ENCODE measurements around the gene AGPAT4.
"Not testable (repeated sequence)": the region's sequence is repeated elsewhere in the genome, so short reads cannot be mapped to it uniquely, and the experiment has no call there.

AGPAT4 gene

DNA sequence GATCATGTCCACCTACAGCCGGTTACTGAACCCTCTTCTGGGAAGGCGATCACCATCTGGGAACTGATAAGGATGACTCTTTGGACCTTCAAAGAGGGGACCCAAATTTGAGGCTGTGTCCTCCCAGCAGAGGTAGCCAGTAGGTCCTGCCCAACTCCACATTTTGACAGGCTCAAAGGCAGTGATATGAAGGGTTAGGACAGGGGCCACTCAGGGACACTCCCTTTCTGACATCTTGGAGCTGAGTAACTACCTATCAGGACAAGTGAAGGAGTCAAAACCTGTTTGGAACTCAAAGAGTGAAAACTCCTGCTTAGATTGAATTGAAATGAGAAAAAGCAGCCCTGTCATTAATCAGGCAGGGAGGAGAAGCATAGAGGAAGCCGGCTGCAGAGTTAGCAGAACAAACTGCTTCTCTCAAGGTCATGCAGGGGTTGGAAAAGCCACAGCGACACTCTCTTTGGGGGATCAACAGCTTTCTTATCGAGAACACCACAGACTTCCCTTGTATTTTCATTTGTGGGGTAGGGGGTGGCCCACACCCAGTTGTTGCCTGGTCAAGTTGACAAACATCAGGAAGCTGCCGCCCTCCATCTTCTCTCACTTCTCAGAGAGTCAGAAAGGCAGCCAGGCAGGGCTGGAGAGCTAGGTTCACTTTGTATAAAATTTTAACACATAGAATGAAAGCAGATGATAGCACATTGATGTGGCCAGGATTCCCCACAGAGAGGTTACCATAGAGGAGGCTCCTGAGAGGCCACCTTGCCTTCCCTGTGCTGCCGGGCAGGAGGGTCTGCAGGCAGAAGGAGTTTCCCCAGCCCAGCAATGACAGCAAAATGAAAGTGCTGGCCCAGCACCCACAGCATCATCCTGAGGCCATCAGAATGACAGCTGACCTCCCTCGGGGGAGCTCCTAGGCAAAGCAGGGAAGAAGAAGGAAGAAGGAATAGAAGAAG, 47.6 kb downstream of the AGPAT4 start:
- DNase-seq, result no peak

DNA sequence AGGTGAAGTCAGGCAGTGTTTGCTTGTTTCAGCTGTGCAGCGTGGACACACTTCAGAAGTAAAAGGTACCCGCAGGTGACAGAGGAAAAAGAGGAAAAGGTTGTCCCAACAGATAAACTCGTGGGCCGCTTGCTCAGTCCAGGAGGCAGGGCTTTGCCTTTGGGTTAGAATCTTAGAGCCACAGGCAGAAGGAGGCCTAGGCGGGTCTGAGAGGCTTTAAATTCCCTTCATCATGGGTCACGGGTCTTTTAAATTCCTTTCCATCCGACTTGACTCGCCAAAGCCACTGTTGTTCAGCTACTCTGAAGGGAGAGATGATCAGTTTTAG, 48.2 kb downstream of the AGPAT4 start:
- no peak for DNase-seq

DNA sequence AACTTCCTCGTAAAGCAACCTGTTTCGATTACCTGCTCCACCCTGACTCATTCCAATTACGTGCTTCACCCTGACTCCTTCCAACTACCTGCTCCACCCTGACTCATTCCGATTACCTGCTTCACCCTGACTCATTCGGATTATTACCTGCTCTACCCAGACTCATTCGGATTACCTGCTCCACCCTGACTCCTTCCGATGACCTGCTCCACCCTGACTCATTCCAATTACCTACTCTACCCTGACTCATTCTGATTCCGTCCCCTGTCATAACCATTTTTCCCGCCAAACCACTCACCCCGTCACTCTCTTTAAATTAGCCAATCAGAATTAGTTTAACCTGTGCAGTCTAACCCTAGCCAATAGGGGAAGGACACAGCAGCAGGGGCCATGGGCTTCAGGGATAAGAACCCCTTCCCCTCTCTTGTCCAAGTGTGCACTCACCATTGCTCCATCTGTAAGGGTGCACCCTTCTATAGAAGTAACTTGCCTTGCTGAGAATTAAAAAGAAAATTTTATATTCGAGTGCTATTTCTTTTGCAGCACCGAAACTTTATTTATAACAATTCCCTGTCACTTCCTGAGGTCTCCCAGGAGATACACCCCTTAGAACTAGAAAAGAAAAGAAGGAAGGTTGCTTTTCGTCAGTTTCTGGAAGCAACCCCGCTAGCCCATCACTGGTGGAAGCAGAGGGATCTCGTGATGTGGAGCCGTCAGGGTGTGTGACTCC, 48.7 kb downstream of the AGPAT4 start:
- not testable (repeated sequence) for DNase-seq

DNA sequence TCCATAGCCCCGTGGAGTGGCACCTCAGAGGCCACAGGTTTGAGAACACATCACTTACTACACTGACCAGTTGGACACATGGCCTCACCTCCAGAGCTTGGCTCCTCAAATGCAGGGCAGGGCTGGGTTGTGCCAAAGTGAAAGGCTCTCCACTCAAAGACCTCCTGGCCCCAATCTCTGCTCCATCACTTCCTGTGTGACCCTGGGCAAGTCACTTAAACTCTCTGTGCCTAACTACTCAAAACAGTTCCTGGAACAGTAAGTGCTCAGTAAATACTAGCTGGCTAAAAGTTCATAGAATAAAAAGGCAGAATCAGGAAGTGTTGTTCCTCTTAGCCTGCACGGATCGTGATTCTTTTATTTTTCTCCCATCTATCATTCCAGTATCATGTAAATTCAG, 50.2 kb downstream of the AGPAT4 start:
- DNase-seq, result no peak

DNA sequence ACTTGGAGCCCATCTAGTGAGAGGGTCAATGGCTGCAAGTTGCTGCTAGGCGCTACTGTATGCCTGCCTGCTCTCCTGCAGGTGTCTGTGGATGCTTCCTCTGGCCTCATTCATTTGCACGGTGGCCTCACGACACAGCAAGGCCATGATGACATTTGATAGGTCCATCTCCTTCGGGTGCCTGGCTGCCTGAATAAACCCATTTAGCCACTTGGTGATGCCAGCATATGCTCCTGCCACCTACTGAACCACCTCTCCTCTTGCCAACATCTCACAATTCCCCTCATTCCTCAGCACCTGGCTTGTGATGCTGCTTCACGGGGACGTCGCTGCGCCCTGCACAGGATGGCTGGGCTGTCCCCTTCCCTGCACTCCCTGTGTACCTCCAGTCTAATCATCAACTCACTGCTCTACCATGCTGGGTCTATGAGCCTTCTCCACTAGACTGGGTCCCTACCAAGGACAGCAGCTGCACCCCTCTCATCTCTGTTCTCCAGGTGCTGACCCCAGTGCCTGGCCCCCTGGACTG, 51.1 kb downstream of the AGPAT4 start:
- DNase-seq, result no peak

DNA sequence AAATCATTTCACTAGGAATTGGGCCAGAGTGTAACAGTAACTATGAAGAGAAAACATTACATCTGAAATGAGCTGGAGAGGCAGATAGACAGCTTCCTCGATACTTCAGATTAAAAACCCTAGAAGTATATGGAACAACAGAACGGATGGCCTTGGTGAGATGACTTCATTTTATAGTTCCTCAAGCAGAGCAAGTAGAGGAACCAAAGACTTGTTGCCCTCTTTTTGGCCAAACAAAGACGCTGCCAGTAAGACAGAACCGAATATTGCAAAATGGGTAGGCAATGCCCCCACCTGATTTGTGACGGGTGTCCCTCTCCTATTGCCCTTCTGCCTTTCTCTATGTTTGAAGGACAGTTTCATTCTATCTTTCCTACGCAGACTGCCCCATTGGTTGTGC, 53.5 kb downstream of the AGPAT4 start:
- no peak for DNase-seq

DNA sequence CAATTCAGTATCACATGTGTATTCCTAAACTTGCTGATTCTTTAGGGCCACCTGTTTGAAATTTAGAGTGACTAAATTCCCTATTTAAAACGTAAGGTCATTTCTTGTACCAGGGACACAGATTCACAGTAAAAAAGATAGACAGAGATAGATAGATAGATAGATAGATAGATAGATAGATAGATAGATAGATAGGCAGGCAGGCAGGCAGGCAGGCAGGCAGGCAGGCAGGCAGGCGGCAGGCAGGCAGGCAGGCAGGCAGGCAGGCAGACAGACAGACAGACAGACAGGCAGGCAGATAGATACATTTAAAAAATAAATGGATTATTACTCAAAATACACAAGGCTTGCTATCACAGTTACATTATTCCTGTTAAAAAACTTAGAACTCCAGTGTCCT, 54.2 kb downstream of the AGPAT4 start:
- DNase-seq, result no peak

DNA sequence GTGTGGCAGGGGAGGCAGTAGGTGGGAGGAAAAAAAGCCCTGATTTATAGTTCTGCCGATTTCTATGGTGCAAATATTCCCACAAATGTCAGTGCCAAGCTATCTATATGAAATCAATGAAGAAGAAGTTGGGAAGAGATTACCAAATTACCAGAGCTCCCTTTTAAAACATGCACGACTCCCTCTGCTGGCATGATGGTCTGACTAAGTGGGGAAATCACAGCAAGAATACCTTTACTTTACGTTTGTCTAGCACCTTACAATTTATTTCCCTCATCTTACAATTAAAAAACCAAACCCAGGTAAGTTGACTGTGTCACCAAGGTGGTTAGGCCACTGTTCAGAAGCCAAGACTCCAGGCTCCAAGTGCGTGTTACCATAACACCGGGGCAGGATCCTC, 55.6 kb downstream of the AGPAT4 start:
- no peak for DNase-seq

DNA sequence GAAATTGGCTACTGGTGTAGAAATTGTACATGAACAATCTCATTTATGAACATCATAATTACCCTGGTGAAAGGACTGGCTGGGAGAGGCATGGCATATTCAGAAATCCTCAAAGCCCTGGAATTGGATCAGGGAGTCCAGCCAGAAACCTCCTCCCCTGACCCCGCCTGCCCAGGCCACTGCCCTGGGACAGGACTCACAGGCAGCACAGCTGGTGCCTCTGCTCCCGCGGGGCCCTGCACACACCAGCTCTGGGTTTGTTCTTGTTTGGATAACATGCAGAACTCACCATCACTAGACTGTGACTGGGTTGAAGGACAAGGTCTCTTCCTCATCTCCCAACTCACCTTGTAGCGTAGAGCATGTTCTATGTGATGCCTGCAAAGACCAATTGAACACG, 56.2 kb downstream of the AGPAT4 start:
- DNase-seq, result no peak

DNA sequence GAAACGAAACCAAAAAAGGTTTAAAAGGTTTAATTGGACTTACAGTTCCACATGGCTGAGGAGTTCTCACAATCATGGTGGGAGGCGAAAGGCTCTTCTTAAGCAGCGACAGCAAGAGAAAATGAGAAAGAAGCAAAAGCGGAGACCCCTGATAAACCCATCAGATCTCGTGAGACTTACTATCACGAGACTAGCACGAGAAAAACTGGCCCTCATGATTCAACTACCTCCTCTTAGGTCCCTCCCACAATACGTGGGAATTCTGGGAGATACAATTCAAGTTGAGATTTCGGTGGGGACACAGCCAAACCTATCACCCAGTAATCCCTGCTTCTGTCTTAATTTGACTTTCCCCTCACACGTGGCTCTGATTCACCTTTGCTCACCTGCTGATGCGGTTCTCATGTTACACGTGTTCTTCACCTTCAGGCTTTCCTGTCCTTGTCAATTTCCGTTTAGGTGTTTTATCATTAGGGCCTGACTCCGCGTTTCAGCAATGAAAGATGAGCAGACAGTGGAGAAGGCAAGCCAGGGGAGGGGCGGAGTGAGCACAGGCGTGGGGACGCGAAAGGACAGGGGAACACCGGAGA, 57.1 kb downstream of the AGPAT4 start:
- no peak for DNase-seq

DNA sequence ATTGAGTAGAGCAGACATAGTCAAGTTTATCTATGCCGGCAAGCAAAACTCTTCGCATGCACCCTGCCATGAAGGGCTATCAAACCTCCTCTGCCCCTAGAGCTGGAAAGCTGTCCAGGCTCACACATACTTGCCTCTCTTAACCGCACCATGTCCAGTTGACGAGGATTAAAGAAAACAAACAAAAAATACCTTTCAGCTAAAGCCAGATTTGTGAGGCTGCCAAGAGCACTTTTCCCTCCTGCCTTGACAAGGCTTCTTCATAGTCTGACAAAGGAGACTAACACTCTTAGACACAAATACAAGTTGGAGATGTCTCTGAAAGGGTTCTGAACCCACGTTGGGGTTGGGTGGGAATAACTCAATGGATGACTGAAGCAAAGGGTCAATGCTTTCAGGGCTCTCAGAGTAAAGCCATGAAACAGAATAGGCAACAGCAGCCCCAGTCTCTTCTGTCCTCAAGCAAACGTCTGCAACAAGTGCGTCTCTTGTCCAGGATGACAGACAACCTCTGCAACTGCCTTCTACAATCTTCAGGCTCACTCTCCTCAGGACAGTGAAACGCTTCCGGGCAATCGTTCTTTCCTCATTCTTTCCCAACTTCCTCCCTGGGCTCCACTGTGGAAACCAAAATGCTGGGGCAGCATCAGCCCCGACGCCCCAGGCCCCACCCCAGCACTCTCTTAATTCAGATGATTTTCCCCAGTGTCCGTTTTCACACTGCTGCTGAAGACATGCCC, 57.8 kb downstream of the AGPAT4 start:
- DNase-seq, result no peak

DNA sequence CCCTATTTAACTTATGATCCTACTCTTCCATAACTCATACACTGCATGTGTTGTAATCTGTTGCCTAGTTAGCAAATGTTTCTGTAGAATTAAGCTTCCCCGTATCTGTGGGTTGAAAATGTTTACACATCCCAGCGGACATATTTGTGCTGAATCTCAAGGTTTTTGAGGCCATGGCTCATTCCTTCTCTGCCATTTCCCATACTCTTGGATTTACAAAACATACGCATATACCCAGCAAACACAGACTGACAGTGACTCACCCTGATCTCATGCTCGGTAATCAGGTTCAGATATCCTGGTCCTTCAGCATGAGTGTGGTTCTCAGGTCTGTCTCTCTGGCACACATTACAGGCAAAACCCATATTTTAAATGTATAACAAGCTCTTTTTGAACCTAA, 58.7 kb downstream of the AGPAT4 start:
- DNase-seq, result no peak

DNA sequence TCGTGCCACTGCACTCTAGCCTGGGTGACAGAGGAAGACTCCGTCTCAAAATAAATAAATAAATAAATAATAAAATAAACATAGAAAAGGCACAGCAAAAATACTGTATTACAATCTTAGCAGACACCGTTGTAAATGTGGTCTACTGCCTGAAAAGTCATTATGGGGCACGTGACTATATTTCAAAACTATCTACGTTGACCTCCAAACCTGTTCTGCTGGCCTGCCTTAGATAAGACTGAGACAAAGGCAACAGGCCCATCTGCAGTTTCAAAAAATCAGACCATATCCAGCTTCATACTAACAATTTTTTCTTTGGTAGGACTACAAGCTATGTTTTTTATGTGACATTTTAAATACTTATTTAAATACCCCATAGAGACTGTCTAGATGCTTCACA, 59.1 kb downstream of the AGPAT4 start:
- no peak for DNase-seq

DNA sequence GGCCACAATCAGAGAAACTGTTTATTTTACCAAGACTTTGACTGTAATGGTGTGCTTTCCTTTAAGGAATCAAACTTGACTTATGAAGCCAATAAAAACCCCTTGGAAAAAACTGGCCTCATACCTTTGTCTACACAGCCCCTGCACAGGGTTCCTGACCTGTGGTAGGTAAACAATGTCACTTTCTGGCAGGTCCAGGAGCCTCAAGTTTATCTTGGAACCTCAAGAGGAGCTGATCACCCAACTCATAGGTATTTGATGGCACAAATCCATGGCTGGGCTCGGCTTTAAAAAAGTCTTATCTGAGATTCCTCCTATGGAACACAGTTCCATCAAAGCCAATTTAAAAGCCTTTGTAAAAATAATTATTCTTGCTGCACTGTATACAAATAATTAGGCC, 61.0 kb downstream of the AGPAT4 start:
- no peak for DNase-seq

DNA sequence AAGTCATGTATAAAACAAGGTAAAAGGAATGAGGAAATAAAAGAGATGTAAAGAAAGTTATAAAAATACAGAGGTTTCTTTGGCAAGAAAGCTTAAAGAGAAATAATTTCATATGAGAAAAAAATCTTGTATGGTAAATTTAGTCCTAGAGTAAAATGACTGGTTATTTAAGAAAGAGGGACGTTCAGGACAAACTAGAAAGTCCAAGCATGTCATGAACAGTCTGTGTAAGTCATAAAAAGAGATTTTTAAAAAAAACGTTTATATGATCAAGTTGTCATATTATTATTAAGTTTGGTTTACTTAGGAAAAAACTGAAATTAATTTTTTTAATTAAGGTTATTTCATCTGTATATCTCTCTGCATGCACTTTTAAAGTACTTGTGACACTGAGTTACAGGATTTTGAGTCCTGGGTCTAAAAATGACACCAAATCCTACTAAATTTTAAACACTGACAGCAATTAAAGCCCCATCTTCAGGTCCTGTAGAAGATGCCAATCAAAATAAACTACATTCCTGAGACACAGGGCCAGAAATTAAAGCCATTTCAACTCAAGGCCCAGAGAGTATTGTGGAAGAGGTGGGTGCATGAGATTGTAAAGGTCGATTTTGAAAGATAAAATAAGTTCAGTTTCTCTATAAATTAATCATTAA, 62.4 kb downstream of the AGPAT4 start:
- no peak for DNase-seq

DNA sequence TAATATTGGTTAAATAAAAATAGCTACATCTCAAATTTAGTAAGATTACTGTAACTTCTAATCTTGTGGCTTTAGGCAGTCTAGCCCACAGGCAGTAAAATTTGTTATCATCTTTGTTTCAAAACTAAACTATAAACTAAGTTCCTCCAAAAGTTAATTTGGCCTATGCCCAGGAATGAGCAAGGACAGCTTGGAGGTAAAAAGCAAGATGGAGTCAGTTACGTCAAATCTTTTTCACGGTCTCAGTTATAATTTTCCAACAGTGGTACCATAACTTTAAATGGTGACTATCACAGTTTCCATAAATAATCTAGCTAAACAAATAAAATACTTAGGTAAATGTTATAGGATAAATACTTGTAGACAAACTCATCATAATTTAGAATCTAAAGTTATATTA, 63.0 kb downstream of the AGPAT4 start:
- no peak for DNase-seq

DNA sequence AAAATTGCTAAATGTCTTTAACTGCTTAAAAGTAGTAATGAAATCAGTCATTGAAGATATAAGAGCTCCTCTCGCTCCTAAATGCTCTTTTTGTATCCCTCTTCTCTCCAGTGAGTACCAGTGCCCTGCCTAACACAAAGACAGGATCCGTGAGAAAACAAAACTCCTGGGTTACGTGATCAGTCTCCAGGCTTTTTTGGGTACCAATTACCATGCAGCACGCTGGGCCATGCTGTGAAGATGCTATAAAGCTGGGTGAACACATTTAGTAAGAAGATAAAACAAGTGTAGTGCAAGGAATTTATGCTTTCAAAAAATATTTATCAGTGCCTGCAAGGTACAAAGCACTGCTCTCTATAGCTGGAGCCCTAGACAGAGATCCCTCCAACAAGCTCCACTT, 66.7 kb downstream of the AGPAT4 start:
- no peak for DNase-seq

DNA sequence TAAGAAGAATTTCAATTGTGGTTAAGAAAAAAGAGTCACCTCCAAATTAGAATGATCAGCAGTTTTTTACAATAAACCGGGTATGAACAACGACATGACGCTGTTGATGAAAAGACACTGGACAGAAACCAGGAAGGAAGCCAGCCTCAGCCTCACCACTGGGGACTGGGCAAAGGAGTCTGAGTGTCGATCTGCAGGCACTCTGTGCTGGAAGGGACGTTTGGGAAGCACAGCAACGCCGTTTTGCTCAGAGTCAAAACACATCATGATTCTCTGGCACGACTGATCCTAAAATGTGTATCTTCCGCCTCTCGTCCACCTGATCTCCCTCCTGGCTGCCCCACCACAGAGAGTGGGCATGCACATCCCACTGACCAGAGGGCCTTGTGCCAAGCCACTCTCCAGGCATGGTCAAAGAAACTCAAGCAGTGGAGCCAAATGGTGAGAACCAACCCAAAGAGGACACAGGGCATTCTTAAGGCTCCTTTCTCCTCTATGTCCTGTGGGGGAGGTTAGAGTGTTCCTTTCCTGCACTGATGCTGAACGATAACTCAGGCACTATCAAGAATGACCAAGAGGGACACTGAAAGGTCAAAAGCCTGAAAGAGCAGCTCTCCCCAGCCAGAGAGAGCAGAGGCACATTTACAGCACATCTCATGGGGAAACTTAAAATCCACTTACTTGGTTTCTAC, 68.8 kb downstream of the AGPAT4 start:
- no peak for DNase-seq

DNA sequence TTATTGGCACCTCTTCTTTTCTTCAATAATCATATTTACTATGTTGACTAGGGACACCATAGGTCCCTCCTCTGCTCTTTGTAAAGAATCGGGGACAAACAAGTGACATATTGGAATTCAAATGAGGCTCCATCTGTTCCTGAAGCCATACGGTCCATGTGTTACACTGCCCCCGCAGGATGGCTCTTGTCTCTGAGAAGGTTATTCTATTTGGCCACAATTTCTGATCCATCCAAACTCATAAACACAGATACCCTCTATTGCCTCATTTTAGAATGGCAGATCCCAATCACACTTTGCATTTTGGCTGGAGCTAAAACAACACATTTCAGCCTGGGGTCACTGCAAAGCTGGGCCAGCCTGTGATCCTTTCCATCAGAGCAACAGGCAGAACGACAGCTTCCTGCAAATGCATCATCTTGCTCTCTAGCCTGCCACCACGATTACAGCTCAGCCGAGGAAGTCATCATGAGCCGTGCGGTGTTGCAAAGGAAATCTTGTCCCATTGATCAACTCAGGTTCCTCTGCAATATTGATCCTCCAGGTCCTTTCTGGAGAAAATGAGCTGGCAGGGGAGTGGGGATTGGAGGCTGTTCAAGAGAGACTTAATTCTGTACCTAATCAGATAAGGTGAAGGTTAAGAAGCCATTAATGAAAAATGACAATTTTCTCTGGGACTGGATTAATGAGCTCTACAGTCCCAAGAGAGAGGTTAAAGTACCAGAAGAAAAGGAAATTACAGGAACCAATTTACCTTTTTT, 73.1 kb downstream of the AGPAT4 start:
- no peak for DNase-seq

DNA sequence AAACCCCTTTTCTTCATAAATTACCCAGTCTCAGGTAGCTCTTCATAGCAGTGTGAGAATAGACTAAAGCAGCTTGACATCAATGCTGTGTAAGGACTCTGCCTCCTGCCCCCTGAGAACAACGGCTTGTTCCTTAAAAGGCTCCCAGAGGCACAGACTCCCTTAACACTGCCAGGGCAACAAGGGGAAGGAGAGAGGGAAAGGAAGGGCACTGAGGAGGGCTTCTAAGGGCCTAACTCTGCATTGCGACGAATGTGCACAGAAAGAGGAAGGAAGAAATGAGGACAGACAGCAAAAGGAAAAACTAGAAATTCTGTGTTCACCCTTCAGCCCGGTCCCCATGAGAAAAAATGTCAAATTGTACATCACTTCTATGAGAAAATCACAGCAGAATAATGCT, 74.0 kb downstream of the AGPAT4 start:
- no peak for DNase-seq

Data from activated effector memory CD4-positive, alpha-beta T cell treated with anti-CD3 and anti-CD28 coated beads, Interleukin-2, amount 50 U/mL, for 16 hours (primary cell).